Stomach (tissue), 4 donors: Measurements from ENCODE around the gene MCF2L.

ENCODE experiments used
- EP300 ChIP-seq: sonication (generic); formaldehyde crosslinking; IDR thresholded peaks from one replicate; pipeline ENCODE4 v1.6.1; 2017; ENCODE audit warnings: antibody characterized with exemption
- POLR2A ChIP-seq, 4 donors: fragments of 450-650 bp; IDR thresholded peaks; one replicate each; pipeline ENCODE4 v1.6.1; 2016; ENCODE audit warnings: antibody characterized with exemption in 4 of 4, control low read depth in 2 of 4, mild to moderate bottlenecking in 1 of 4, moderate library complexity in 1 of 4
- TF ChIP-seq, protein P1 (sequence below), 7 experiments: fragments of 450-650 bp in 4 of 7; fragments of 200-600 bp in 3 of 7; sonication (generic) in 3 of 7; IDR thresholded peaks; one replicate each; pipeline ENCODE4 v1.5.1; 2016 to 2019; ENCODE audit warnings: antibody characterized with exemption in 7 of 7, control low read depth in 2 of 7, mild to moderate bottlenecking in 1 of 7

DNA sequence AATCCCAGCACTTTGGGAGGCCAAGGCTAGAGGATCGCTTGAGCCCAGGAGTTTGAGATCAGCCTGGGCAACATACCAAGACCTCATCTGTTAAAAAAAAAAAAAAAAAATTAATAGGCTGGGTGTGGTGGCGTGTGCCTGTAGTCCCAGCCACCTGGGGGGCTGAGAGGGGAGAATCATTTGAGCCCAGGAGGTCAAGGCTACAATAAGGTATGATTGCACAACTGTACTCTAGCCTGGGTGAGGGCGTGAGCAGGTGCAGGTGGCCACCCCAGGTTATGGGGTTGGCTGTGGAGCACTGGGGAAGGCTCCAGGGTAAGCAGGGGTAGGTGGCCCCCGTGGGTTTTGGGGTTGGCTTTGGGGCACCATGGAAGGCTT, 33.9 kb downstream of the MCF2L start:
- TF ChIP-seq POLR2A (IDR thresholded peaks at IDR 0.05), result no peak
- TF ChIP-seq EP300, result no peak
- TF ChIP-seq, protein P1, sequence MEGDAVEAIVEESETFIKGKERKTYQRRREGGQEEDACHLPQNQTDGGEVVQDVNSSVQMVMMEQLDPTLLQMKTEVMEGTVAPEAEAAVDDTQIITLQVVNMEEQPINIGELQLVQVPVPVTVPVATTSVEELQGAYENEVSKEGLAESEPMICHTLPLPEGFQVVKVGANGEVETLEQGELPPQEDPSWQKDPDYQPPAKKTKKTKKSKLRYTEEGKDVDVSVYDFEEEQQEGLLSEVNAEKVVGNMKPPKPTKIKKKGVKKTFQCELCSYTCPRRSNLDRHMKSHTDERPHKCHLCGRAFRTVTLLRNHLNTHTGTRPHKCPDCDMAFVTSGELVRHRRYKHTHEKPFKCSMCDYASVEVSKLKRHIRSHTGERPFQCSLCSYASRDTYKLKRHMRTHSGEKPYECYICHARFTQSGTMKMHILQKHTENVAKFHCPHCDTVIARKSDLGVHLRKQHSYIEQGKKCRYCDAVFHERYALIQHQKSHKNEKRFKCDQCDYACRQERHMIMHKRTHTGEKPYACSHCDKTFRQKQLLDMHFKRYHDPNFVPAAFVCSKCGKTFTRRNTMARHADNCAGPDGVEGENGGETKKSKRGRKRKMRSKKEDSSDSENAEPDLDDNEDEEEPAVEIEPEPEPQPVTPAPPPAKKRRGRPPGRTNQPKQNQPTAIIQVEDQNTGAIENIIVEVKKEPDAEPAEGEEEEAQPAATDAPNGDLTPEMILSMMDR (IDR thresholded peaks at IDR 0.05), result no peak
